Measurements from ENCODE around the gene GRIN3B. TPM values are rescaled to one million over a fixed set of nuclear protein-coding genes. Genes with fewer than 3 reads are reported as not detected.

The GRIN3B gene
- total RNA-seq, 1 donor from 2014 or later = 3.0 TPM

DNA sequence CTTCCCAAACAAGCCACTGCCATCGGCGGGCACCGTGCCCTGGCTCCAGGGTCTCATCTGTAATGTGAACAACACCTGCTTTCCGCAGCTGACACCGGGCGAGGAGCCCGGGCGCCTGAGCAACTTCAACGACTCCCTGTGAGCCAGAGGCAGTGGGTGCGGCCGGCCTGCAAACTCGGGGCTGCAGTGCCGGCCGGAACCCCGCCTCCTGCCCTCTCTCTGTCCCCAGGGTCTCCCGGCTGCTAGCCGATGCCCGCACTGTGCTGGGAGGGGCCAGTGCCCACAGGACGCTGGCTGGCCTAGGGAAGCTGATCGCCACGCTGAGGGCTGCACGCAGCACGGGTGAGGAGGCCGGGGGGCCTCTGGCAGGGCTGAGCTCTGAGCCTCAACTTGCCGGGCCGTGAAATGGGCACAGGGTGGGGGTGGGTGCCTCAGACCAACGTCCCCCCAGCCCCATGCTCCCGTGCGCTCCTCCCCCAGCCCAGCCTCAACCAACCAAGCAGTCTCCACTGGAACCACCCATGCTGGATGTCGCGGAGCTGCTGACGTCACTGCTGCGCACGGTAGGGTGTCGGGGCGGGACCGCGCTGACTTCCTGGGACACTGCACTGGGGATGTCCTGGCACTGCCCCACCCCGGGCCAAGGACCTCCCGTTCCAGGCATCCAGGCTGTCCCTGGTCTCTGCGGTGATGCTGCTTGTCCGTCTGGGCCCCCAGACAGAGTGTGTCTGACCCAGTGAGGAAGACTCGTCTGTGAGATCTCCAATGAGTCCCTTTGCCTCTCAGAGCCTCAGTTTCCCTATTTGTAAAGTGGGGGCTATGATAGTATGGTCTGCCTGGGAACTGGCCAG lies 41.8 kb downstream of the GRIN3B start:
- ATAC-seq (no peak), DNase-seq (no peak)
- peaks cover 40% of the 10 kb centered on the region for H3K4me1 ChIP-seq
- peaks cover 31% of the 10 kb centered on the region for H3K36me3 ChIP-seq
- H3K9me3 ChIP-seq = no peaks in the 10 kb centered on the region
- intact Hi-C loops (cut with DNase I) = no loop called here
- H3K27ac ChIP-seq = no peak overlapping the region
- no peak overlapping the region for H3K4me3 ChIP-seq
- TF ChIP-seq, protein P1, sequence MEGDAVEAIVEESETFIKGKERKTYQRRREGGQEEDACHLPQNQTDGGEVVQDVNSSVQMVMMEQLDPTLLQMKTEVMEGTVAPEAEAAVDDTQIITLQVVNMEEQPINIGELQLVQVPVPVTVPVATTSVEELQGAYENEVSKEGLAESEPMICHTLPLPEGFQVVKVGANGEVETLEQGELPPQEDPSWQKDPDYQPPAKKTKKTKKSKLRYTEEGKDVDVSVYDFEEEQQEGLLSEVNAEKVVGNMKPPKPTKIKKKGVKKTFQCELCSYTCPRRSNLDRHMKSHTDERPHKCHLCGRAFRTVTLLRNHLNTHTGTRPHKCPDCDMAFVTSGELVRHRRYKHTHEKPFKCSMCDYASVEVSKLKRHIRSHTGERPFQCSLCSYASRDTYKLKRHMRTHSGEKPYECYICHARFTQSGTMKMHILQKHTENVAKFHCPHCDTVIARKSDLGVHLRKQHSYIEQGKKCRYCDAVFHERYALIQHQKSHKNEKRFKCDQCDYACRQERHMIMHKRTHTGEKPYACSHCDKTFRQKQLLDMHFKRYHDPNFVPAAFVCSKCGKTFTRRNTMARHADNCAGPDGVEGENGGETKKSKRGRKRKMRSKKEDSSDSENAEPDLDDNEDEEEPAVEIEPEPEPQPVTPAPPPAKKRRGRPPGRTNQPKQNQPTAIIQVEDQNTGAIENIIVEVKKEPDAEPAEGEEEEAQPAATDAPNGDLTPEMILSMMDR (IDR thresholded peaks at IDR 0.05) = no peak
- H3K27me3 ChIP-seq (ENCODE audit: low read depth) = no peaks in the 10 kb centered on the region

DNA sequence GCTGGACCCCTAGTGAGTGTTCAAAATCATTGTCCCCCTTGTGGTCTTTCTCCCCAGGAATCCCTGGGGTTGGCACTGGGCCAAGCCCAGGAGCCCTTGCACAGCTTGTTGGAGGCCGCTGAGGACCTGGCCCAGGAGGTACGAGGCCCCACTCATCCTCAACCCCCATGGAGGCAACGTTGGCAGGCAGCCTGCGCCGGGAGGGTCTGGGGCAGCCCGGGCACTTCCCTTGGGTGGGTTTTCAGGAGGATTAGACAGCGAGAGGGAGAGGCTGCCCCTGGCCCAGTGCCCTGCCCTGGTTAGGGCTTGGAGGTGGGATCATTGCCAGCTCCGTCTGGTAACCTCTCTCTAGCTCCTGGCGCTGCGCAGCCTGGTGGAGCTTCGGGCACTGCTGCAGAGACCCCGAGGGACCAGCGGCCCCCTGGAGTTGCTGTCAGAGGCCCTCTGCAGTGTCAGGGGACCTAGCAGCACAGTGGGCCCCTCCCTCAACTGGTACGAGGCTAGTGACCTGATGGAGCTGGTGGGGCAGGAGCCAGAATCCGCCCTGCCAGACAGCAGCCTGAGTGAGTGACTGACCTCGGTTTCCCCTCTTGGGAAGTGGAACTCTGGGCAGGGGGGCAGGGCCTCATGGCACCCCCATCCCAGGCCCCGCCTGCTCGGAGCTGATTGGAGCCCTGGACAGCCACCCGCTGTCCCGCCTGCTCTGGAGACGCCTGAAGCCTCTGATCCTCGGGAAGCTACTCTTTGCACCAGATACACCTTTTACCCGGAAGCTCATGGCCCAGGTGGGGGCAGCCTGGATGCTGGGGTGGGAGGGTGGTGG lies 42.7 kb downstream of the GRIN3B start:
- TF ChIP-seq, protein P1 (IDR thresholded peaks at IDR 0.05) = no peak
- DNase-seq (no peak), ATAC-seq (no peak)
- peaks cover 40% of the 10 kb centered on the region for H3K4me1 ChIP-seq
- no peaks in the 10 kb centered on the region for H3K9me3 ChIP-seq
- H3K4me3 ChIP-seq = no peak overlapping the region
- intact Hi-C loops (cut with DNase I) = no loop called here
- no peaks in the 10 kb centered on the region for H3K27me3 ChIP-seq (ENCODE audit: low read depth)
- H3K27ac ChIP-seq = no peak overlapping the region
- H3K36me3 ChIP-seq = peaks cover 27% of the 10 kb centered on the region

DNA sequence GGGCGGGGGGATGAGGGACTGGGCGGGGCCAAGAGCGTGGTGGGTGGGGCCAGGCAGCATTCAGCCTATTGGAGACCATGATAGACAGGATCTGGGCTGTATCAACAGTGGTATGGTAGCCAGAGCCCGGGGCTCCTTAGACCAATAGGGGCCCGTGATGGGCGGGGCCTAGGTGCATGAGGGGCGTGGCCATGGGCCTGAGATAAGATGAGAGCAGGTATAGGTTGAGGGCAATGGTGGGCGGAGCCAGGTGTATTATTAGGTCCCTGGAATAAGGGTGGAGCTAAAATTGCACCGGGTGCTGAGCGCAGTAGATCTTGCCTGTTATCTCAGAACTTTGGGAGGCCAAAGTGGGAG lies 45.0 kb downstream of the GRIN3B start:
- Histone ChIP-seq H3K4me3 (no peak overlapping the region), H3K9me3 (no peaks in the 10 kb centered on the region), H3K27ac (no peak overlapping the region), H3K27me3 (ENCODE audit: low read depth) (no peaks in the 10 kb centered on the region), H3K36me3 (peaks cover 21% of the 10 kb centered on the region), H3K4me1 (peaks cover 21% of the 10 kb centered on the region)
- DNase-seq (no peak), ATAC-seq (no peak)
- intact Hi-C loops (cut with DNase I) = no loop called here
- TF ChIP-seq, protein P1 (IDR thresholded peaks at IDR 0.05) = no peak

DNA sequence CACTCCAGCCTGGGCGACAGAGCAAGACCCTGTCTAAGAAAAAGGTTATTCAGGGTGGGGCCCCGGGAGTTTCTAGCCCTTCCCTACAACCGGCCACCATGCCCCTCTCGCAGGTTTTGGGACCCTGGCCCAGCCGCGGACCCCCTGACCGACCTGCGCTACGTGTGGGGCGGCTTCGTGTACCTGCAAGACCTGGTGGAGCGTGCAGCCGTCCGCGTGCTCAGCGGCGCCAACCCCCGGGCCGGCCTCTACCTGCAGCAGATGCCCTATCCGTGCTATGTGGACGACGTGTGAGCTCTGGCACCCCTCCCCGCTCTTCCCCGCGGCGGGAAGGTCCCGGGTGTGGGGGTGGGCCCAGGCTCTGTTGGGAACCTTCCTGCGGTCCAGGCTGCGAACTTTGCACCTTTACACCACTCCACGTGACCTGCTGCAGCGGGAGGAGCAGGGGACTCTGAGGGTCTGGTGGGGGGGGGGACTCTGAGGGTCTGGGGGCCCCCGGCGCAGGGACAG lies 46.0 kb downstream of the GRIN3B start:
- Histone ChIP-seq H3K4me3 (no peak overlapping the region), H3K27me3 (ENCODE audit: low read depth) (no peaks in the 10 kb centered on the region), H3K9me3 (no peaks in the 10 kb centered on the region), H3K36me3 (peaks cover 21% of the 10 kb centered on the region), H3K4me1 (peaks cover 12% of the 10 kb centered on the region), H3K27ac (no peak overlapping the region)
- intact Hi-C loops (cut with DNase I) = no loop called here
- ATAC-seq (no peak), DNase-seq (no peak)
- TF ChIP-seq, protein P1 (IDR thresholded peaks at IDR 0.05) = no peak

DNA sequence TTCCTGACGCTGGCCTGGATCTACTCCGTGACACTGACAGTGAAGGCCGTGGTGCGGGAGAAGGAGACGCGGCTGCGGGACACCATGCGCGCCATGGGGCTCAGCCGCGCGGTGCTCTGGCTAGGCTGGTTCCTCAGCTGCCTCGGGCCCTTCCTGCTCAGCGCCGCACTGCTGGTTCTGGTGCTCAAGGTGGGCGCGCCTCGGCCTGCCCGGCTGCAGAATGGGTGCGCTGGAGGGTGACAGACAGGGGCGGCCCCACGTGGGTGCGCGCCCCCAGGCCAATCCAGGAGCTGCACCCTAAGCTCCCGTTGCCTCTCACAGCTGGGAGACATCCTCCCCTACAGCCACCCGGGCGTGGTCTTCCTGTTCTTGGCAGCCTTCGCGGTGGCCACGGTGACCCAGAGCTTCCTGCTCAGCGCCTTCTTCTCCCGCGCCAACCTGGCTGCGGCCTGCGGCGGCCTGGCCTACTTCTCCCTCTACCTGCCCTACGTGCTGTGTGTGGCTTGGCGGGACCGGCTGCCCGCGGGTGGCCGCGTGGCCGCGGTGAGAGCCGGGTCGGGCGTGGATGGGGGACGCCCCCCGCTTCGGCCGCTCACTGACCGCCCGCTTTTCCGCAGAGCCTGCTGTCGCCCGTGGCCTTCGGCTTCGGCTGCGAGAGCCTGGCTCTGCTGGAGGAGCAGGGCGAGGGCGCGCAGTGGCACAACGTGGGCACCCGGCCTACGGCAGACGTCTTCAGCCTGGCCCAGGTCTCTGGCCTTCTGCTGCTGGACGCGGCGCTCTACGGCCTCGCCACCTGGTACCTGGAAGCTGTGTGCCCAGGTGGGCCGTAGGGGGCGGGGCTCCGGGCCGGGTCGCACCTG lies 46.8 kb downstream of the GRIN3B start:
- Histone ChIP-seq H3K9me3 (no peaks in the 10 kb centered on the region), H3K27me3 (ENCODE audit: low read depth) (no peaks in the 10 kb centered on the region), H3K36me3 (peaks cover 20% of the 10 kb centered on the region), H3K27ac (no peak overlapping the region), H3K4me1 (peaks cover 3% of the 10 kb centered on the region), H3K4me3 (no peak overlapping the region)
- DNase-seq (no peak), ATAC-seq (no peak)
- TF ChIP-seq, protein P1 (IDR thresholded peaks at IDR 0.05) = no peak
- intact Hi-C loops (cut with DNase I) = no loop called here

Measured in lower lobe of right lung (tissue), 2 donors.